Fibroblast of lung (primary cell): ENCODE results near the gene RAB34. TPM values are rescaled to one million over a fixed set of nuclear protein-coding genes. Genes with fewer than 3 reads are reported as not detected.

ENCODE experiments used
- DNase-seq, 2 donors: peaks; one replicate each; pipeline versions ENCODE4 v3.0.0 to v3.0.0-alpha.2; 2010; ENCODE audit warnings: low read depth in 2 of 2
- H2AFZ ChIP-seq: 2 replicates; pipeline ENCODE4 v1.5.1; 2012; ENCODE audit warnings: low read length, control low read depth, inconsistent platforms
- H3K27ac ChIP-seq: 2 replicates; pipeline ENCODE4 v1.5.1; 2011; ENCODE audit warnings: low read length, control low read depth; ENCODE audit not compliant: insufficient read depth
- H3K27me3 ChIP-seq: 2 replicates; pipeline ENCODE4 v1.5.1; 2011; ENCODE audit warnings: mild to moderate bottlenecking, low read length; ENCODE audit not compliant: control insufficient read depth, insufficient read depth
- H3K36me3 ChIP-seq: 2 replicates; pipeline ENCODE4 v1.5.1; 2011; ENCODE audit warnings: low read length; ENCODE audit not compliant: control insufficient read depth, insufficient read depth
- H3K4me1 ChIP-seq: 2 replicates; pipeline ENCODE4 v1.5.1; 2011; ENCODE audit warnings: low read length; ENCODE audit not compliant: control insufficient read depth, insufficient read depth; ENCODE audit errors: extremely low read depth
- H3K4me2 ChIP-seq: 2 replicates; pipeline ENCODE4 v1.5.1; 2011; ENCODE audit warnings: low read length, control low read depth; ENCODE audit not compliant: insufficient read depth; ENCODE audit errors: extremely low read depth
- H3K4me3 ChIP-seq, 4 experiments: fragments of 200-600 bp in 1 of 4; sonication (generic) in 1 of 4; replicated peaks in 1 of 4; 2 replicates each; pipeline ENCODE4 v1.5.1; 2011 to 2016; ENCODE audit warnings: low read length in 4 of 4, low read depth in 3 of 4, mild to moderate bottlenecking in 3 of 4, control low read depth in 2 of 4, inconsistent platforms in 1 of 4, mixed read lengths in 1 of 4; ENCODE audit not compliant: insufficient read depth in 1 of 4; ENCODE audit errors: control extremely low read depth in 1 of 4
- H3K79me2 ChIP-seq: 2 replicates; pipeline ENCODE4 v1.5.1; 2012; ENCODE audit warnings: mild to moderate bottlenecking, low read length, inconsistent platforms; ENCODE audit not compliant: control insufficient read depth, insufficient read depth
- H3K9ac ChIP-seq: 2 replicates; pipeline ENCODE4 v1.5.1; 2011; ENCODE audit warnings: mild to moderate bottlenecking, low read length, control low read depth; ENCODE audit not compliant: insufficient read depth
- H3K9me3 ChIP-seq: 2 replicates; pipeline ENCODE4 v1.5.1; 2012; ENCODE audit warnings: low read depth, low read length; ENCODE audit not compliant: control insufficient read depth, insufficient read depth
- H4K20me1 ChIP-seq: 2 replicates; pipeline ENCODE4 v1.5.1; 2011; ENCODE audit warnings: low read length; ENCODE audit not compliant: control insufficient read depth, insufficient read depth; ENCODE audit errors: extremely low read depth
- EZH2 ChIP-seq: IDR thresholded peaks from 2 replicates; pipeline ENCODE4 v1.5.1; 2012; ENCODE audit warnings: low read length, control low read depth, mild to moderate bottlenecking; ENCODE audit errors: missing control alignments
- polyA plus RNA-seq, 2 donors: library from polyadenylated mRNA; depleted of rRNA in 1 of 2; stranded (reverse) in 1 of 2; unstranded in 1 of 2; fragments of >200 nt; gene quantifications; 2 replicates each; pipeline ENCODE4 v1.2.1, GENCODE V29; 2011 to 2012; ENCODE audit warnings: missing spikeins in 1 of 2
- total RNA-seq: library from RNA; depleted of rRNA; stranded (reverse); fragments of >200 nt; gene quantifications from 2 replicates; pipeline ENCODE4 v1.2.1, GENCODE V29; 2014
- TF ChIP-seq, protein P1 (sequence below), 2 donors: IDR thresholded peaks in 1 of 2; conservative IDR thresholded peaks in 1 of 2; 1 replicate in 1 of 2; 2 replicates in 1 of 2; pipeline ENCODE4 v1.5.1; 2011 to 2012; ENCODE audit warnings: low read length in 2 of 2, control low read depth in 1 of 2, inconsistent platforms in 1 of 2, low read depth in 1 of 2, mild to moderate bottlenecking in 1 of 2

RAB34 gene
- total and polyA plus RNA-seq, 2 donors (not counting 1 experiment from before 2014, with no cell fraction given) = 174 to 287 TPM

DNA sequence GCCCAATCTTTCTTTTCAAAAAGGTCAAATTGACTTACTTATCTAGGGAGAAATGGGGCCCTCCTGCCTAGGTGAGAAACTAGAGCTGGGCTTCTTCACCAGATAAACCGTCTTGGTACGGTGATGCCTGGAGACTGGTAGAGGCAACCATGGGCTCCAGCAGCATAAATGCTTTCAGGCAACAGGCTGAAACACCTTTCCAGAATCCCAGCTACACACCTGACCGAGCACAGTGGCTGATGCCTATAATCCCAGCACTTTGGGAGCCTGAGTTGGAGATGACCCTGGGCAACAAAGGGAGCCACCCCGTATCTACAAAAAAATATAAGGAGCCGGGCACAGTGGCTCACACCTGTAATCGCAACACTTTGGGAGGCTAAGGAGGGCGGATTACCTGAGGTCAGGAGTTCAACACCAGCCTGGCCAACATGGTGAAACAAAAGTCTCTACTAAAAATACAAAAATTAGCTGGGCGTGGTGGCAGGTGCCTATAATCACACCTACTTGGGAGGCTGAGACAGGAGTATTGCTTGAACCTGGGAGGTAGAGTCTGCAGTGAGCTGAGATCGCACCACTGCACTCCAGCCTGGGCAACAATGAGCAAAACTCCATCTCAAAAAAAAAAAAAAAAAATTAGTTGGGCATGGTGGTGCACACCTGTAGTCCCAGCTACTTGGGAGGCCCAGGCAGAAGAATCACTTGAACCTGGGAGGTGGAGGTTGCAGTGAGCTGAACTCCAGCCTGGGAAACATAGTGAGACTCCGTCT, 34.1 kb upstream of the RAB34 start:
- H3K4me2 ChIP-seq = no peak overlapping the region
- H3K36me3 ChIP-seq = peaks cover 33% of the 10 kb centered on the region
- TF ChIP-seq EZH2 = no peak
- TF ChIP-seq, protein P1, sequence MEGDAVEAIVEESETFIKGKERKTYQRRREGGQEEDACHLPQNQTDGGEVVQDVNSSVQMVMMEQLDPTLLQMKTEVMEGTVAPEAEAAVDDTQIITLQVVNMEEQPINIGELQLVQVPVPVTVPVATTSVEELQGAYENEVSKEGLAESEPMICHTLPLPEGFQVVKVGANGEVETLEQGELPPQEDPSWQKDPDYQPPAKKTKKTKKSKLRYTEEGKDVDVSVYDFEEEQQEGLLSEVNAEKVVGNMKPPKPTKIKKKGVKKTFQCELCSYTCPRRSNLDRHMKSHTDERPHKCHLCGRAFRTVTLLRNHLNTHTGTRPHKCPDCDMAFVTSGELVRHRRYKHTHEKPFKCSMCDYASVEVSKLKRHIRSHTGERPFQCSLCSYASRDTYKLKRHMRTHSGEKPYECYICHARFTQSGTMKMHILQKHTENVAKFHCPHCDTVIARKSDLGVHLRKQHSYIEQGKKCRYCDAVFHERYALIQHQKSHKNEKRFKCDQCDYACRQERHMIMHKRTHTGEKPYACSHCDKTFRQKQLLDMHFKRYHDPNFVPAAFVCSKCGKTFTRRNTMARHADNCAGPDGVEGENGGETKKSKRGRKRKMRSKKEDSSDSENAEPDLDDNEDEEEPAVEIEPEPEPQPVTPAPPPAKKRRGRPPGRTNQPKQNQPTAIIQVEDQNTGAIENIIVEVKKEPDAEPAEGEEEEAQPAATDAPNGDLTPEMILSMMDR (conservative IDR thresholded peaks at IDR 0.05 in 1 of 2, IDR thresholded peaks at IDR 0.05 in 1 of 2; ENCODE audit: low read depth in 1 of 2, low read length in 2 of 2) = no peak
- no peak for DNase-seq
- H3K27ac ChIP-seq = no peak overlapping the region
- peaks cover 2% of the 10 kb centered on the region for H3K4me1 ChIP-seq
- H3K9me3 ChIP-seq = no peaks in the 10 kb centered on the region
- no peaks in the 10 kb centered on the region for H3K27me3 ChIP-seq
- peaks cover 13% of the 10 kb centered on the region for H3K79me2 ChIP-seq
- H2AFZ ChIP-seq = no peak overlapping the region
- H3K4me3 ChIP-seq = no peak overlapping the region
- H4K20me1 ChIP-seq = no peaks in the 10 kb centered on the region
- H3K9ac ChIP-seq = no peak overlapping the region

DNA sequence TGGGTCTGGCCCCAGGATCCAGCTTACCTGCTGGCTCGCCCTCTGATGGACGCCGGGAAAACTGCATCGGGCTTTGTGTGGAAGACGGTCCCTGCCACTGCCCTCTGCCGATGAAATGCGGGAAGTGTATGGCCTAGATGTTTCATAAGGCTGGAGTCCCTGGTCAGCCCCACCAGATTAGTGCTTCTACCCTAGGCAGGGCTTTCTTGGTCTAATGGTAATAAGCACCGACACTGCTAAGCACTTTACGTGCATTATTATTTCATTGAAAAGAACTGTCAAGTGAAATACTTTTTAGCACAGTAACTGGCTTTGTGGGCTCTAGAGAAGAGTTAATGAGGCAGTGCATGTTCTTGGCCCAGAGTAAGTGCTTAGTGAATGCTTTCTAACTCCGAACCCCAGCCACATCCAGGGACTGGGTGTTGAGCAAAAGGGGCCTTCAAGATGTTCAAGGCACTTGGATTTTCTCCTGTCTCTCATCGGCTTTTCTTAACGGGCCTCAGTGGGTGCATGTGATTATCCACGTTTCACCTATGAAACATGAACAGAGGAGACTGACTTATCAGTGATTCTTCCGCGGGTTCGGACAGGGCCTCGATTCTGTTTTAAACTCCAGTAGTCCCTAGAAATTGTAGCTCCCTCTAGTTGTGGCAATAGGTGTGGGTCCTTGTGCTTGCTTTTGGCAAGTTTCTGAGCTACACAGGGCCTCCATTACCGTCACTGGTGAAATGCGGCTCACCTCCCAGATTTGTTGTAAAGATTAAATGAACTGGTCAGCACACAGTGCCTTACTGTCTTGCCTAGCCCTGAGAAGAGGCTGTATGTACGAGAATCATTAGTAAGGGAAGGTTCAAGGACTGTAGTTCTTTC, 32.7 kb upstream of the RAB34 start:
- peaks cover 33% of the 10 kb centered on the region for H3K36me3 ChIP-seq
- H2AFZ ChIP-seq = no peak overlapping the region
- H3K27ac ChIP-seq = no peak overlapping the region
- DNase-seq = peak; percentile 85 to 93
- H3K9me3 ChIP-seq = no peaks in the 10 kb centered on the region
- TF ChIP-seq, protein P1 (conservative IDR thresholded peaks at IDR 0.05 in 1 of 2, IDR thresholded peaks at IDR 0.05 in 1 of 2; ENCODE audit: low read depth in 1 of 2, low read length in 2 of 2) = peak; percentile 99 to 100
- no peak for TF ChIP-seq EZH2
- H3K4me2 ChIP-seq = no peak overlapping the region
- H3K79me2 ChIP-seq = peaks cover 26% of the 10 kb centered on the region
- H4K20me1 ChIP-seq = no peaks in the 10 kb centered on the region
- peaks cover 9% of the 10 kb centered on the region for H3K4me1 ChIP-seq
- H3K9ac ChIP-seq = no peak overlapping the region
- no peaks in the 10 kb centered on the region for H3K27me3 ChIP-seq
- H3K4me3 ChIP-seq = no peak overlapping the region

DNA sequence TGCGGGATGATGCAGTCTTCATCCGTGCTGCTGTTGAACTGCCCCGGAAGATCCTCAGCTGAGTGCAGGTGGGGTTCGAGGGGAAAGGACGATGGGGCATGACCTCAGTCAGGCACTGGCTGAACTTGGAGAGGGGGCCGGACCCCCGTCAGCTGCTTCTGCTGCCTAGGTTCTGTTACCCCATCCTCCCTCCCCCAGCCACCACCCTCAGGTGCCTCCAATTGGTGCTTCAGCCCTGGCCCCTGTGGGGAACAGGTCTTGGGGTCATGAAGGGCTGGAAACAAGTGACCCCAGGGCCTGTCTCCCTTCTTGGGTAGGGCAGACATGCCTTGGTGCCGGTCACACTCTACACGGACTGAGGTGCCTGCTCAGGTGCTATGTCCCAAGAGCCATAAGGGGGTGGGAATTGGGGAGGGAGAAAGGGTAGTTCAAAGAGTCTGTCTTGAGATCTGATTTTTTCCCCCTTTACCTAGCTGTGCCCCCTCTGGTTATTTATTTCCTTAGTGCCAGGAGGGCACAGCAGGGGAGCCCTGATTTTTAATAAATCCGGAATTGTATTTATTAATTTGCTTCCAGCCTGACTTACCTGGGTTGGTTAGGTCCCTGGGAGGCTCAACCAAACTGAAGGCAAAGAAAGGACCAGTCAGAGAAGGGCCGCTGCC, 32.0 kb upstream of the RAB34 start:
- no peaks in the 10 kb centered on the region for H3K9me3 ChIP-seq
- no peak overlapping the region for H3K4me2 ChIP-seq
- no peak overlapping the region for H3K9ac ChIP-seq
- no peaks in the 10 kb centered on the region for H4K20me1 ChIP-seq
- DNase-seq = no peak
- H3K79me2 ChIP-seq = peaks cover 34% of the 10 kb centered on the region
- peak overlapping the region in 1 of 4 experiments; percentile 10 for H3K4me3 ChIP-seq
- H3K27me3 ChIP-seq = no peaks in the 10 kb centered on the region
- H3K4me1 ChIP-seq = peaks cover 9% of the 10 kb centered on the region
- TF ChIP-seq, protein P1 (conservative IDR thresholded peaks at IDR 0.05 in 1 of 2, IDR thresholded peaks at IDR 0.05 in 1 of 2; ENCODE audit: low read depth in 1 of 2, low read length in 2 of 2) = no peak
- TF ChIP-seq EZH2 = no peak
- H2AFZ ChIP-seq = no peak overlapping the region
- H3K36me3 ChIP-seq = peaks cover 33% of the 10 kb centered on the region
- no peak overlapping the region for H3K27ac ChIP-seq
